HCT116 (cell line): ENCODE results near the gene PSAP. TPM values are rescaled to one million over a fixed set of nuclear protein-coding genes. Genes with fewer than 3 reads are reported as not detected.

Experiments
- ATAC-seq: fragments of 200-7000 bp; cut with Tn5 transposase; 2 replicates; pipeline ENCODE4 v1.9.1; 2020; ENCODE audit warnings: mild to moderate bottlenecking, moderate library complexity
- BruUV-seq: library from RNA; stranded (reverse); fragments of 400-500 nt; replicated peaks from 2 replicates; lab custom pipeline; 2021; lab: Mats Ljungman, UMichigan
- CTCF ChIA-PET: fragments of 300-600 bp; sonication (Branson Sonifier 250); formaldehyde crosslinking; loops from one replicate; lab custom pipeline; 2021; ENCODE audit warnings: antibody characterized with exemption; lab: Charles Lee
- POLR2A ChIA-PET: fragments of 300-600, 350-600 bp; sonication (Branson Sonifier 250); formaldehyde crosslinking; loops from one replicate; lab custom pipeline; 2021; ENCODE audit warnings: antibody characterized with exemption; lab: Charles Lee
- RAD21 ChIA-PET, 2 experiments: fragments of 300-600 bp; sonication (Branson Sonifier 250); formaldehyde crosslinking; loops; one replicate each; lab custom pipeline; 2023; ENCODE audit warnings: low total read pairs in 2 of 2; ENCODE audit not compliant: uncharacterized antibody in 2 of 2, unreplicated experiment in 2 of 2, low non-redundant PET in 1 of 2; lab: Charles Lee
- DNase-seq: peaks from one replicate; pipeline ENCODE4 v3.0.0-alpha.2; 2010; ENCODE audit warnings: low read depth, low spot score
- H2AFZ ChIP-seq: fragments of 200-600 bp; shearing (Covaris generic), sonication (generic); 2 replicates; pipeline ENCODE4 v1.6.1; 2017; ENCODE audit warnings: low read depth, mixed run types, mixed read lengths, antibody characterized with exemption, low read length; ENCODE audit not compliant: poor library complexity, severe bottlenecking
- H3K27ac ChIP-seq: 2 replicates; pipeline ENCODE4 v1.5.1; 2012; ENCODE audit warnings: low read depth, low read length
- H3K27me3 ChIP-seq: fragments of 200-600 bp; sonication (generic); 2 replicates; pipeline ENCODE4 v1.6.1; 2016; ENCODE audit warnings: mixed run types, low read length, mixed read lengths; ENCODE audit not compliant: insufficient read depth
- H3K36me3 ChIP-seq, 2 experiments: fragments of 200-500 bp in 1 of 2; fragments of 200-600 bp in 1 of 2; sonication (Bioruptor generic) in 1 of 2; sonication (generic) in 1 of 2; 2 replicates each; pipeline versions ENCODE4 v1.5.1 to v1.6.1; 2014 to 2016; ENCODE audit warnings: low read length in 2 of 2, inconsistent platforms in 1 of 2, mixed read lengths in 1 of 2, mixed run types in 1 of 2; ENCODE audit not compliant: insufficient read depth in 2 of 2, control insufficient read depth in 1 of 2
- H3K4me1 ChIP-seq, 2 experiments: fragments of 200-600 bp in 1 of 2; sonication (generic) in 1 of 2; 2 replicates each; pipeline versions ENCODE4 v1.5.1 to v1.6.1; 2012 to 2017; ENCODE audit warnings: low read length in 2 of 2, inconsistent platforms in 1 of 2, mild to moderate bottlenecking in 1 of 2, mixed read lengths in 1 of 2, mixed run types in 1 of 2, moderate library complexity in 1 of 2; ENCODE audit not compliant: insufficient read depth in 2 of 2, control insufficient read depth in 1 of 2
- H3K4me2 ChIP-seq: fragments of 200-600 bp; sonication (generic); 2 replicates; pipeline ENCODE4 v1.6.1; 2017; ENCODE audit warnings: mixed run types, low read length, mixed read lengths
- H3K4me3 ChIP-seq, 2 experiments: fragments of 200-600 bp in 1 of 2; sonication (generic) in 1 of 2; replicated peaks in 1 of 2; 2 replicates each; pipeline ENCODE4 v1.5.1; 2011 to 2016; ENCODE audit warnings: low read length in 2 of 2, control low read depth in 1 of 2, low read depth in 1 of 2, mild to moderate bottlenecking in 1 of 2, mixed read lengths in 1 of 2, mixed run types in 1 of 2
- H3K79me2 ChIP-seq: fragments of 200-600 bp; sonication (generic); 2 replicates; pipeline ENCODE4 v1.6.1; 2017; ENCODE audit warnings: mild to moderate bottlenecking, mixed run types, low read length, moderate library complexity, mixed read lengths; ENCODE audit not compliant: insufficient read depth
- H3K9ac ChIP-seq: fragments of 200-600 bp; sonication (generic); 2 replicates; pipeline ENCODE4 v1.6.1; 2016; ENCODE audit warnings: low read length, mixed read lengths
- H3K9me2 ChIP-seq: fragments of 200-600 bp; sonication (generic), shearing (Covaris generic); 2 replicates; pipeline ENCODE4 v1.6.1; 2017; ENCODE audit warnings: mixed run types, mild to moderate bottlenecking, moderate library complexity; ENCODE audit not compliant: insufficient read depth
- H3K9me3 ChIP-seq, 2 experiments: fragments of 200-500 bp in 1 of 2; fragments of 200-600 bp in 1 of 2; sonication (Bioruptor generic) in 1 of 2; sonication (generic) in 1 of 2; 2 replicates each; pipeline ENCODE4 v1.6.1; 2014 to 2017; ENCODE audit warnings: low read length in 2 of 2, mixed read lengths in 2 of 2, inconsistent platforms in 1 of 2, low read depth in 1 of 2, mild to moderate bottlenecking in 1 of 2, mixed run types in 1 of 2, moderate library complexity in 1 of 2; ENCODE audit not compliant: control insufficient read depth in 1 of 2, insufficient read depth in 1 of 2
- H4K20me1 ChIP-seq: fragments of 200-600 bp; sonication (generic), shearing (Covaris generic); 2 replicates; pipeline ENCODE4 v1.6.1; 2017; ENCODE audit warnings: mixed run types, mild to moderate bottlenecking, moderate library complexity; ENCODE audit not compliant: insufficient read depth
- ATF3 ChIP-seq: IDR thresholded peaks from 2 replicates; pipeline ENCODE4 v1.6.1; 2012
- EGR1 ChIP-seq: IDR thresholded peaks from 2 replicates; pipeline ENCODE4 v1.6.1; 2012; ENCODE audit warnings: low read depth
- ELF1 ChIP-seq: IDR thresholded peaks from 2 replicates; pipeline ENCODE4 v1.6.1; 2012; ENCODE audit warnings: low read depth, borderline replicate concordance
- EZH2phosphoT487 ChIP-seq: fragments of 200-600 bp; IDR thresholded peaks from 2 replicates; pipeline ENCODE4 v1.6.1; 2018; ENCODE audit warnings: antibody characterized with exemption, borderline replicate concordance
- FOSL1 ChIP-seq: IDR thresholded peaks from 2 replicates; pipeline ENCODE4 v1.6.1; 2012; ENCODE audit warnings: low read depth
- POLR2A ChIP-seq: IDR thresholded peaks from 2 replicates; pipeline ENCODE4 v1.7.0; 2011; ENCODE audit warnings: borderline replicate concordance; ENCODE audit not compliant: insufficient read depth, insufficient read length; ENCODE audit errors: extremely low read depth
- POLR2AphosphoS5 ChIP-seq: IDR thresholded peaks from 2 replicates; pipeline ENCODE4 v1.6.1; 2011; ENCODE audit warnings: mild to moderate bottlenecking, low read depth, low read length, moderate library complexity
- RAD21 ChIP-seq: IDR thresholded peaks from 2 replicates; pipeline ENCODE4 v1.6.1; 2012; ENCODE audit warnings: low read depth, mild to moderate bottlenecking
- SP1 ChIP-seq: IDR thresholded peaks from 2 replicates; pipeline ENCODE4 v1.6.1; 2012; ENCODE audit warnings: low read depth
- TCF7L2 ChIP-seq: IDR thresholded peaks from 2 replicates; pipeline ENCODE4 v1.7.0; 2011; ENCODE audit warnings: borderline replicate concordance, inconsistent platforms; ENCODE audit not compliant: insufficient read depth, insufficient read length; ENCODE audit errors: extremely low read depth
- YY1 ChIP-seq: IDR thresholded peaks from 2 replicates; pipeline ENCODE4 v1.6.1; 2011; ENCODE audit warnings: low read length, low read depth, moderate library complexity, mild to moderate bottlenecking; ENCODE audit not compliant: insufficient replicate concordance; ENCODE audit errors: extremely low read depth
- ZFX ChIP-seq: fragments of 450-650 bp; IDR thresholded peaks from 2 replicates; pipeline ENCODE4 v1.6.1; 2017
- intact Hi-C: fragments of 100-400 bp; cut with micrococcal nuclease; formaldehyde crosslinking; loops from 2 replicates; pipeline ENCODE4 v1.10.0; 2022
- total RNA-seq: library from RNA; stranded (reverse); gene quantifications from one replicate; pipeline ENCODE4 v1.2.1, GENCODE V29; 2021; ENCODE audit not compliant: unreplicated experiment
- TF ChIP-seq, protein P1 (sequence below): IDR thresholded peaks from 2 replicates; pipeline ENCODE4 v1.6.1; 2012
- TF ChIP-seq, protein P2 (sequence below): IDR thresholded peaks from 2 replicates; pipeline ENCODE4 v1.6.1; 2011; ENCODE audit warnings: mild to moderate bottlenecking, low read length, moderate library complexity; ENCODE audit not compliant: insufficient replicate concordance; ENCODE audit errors: extremely low read depth

The PSAP gene
- total RNA-seq, 1 experiment from 2014 or later, result 444 TPM

DNA sequence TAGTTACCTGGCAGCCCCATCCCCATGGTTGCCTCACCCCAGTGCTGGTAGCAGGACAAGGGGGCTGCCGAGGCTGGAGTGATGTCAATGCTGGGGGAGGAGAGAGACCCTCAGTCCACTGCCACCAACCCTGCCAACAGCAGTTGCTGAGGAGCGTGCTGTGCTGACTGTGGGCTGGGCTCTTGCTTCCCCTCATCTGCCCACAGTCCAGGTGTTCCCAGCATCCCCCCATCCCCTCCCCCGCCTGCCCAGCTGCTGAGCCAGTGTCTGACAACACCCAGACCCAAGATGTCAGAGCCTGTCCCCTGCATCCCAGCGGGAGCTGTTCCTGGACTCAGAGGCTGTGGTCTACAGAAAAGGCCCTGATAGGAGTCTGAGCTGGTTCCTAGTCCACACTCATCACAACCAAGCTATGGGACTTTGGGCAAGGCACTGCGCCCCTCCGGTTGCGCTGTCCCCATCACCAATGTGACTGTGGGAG lies 14.6 kb upstream of the PSAP start:
- H3K79me2 ChIP-seq, result no peaks in the 10 kb centered on the region
- DNase-seq (no peak), ATAC-seq (no peak)
- H3K4me2 ChIP-seq, result no peak overlapping the region
- TF ChIP-seq TCF7L2 (no peak), POLR2A (no peak), EZH2phosphoT487 (no peak), ELF1 (no peak), FOSL1 (no peak), YY1 (no peak), ATF3 (no peak), EGR1 (no peak), ZFX (no peak), SP1 (no peak), POLR2AphosphoS5 (no peak)
- TF ChIP-seq, protein P1, sequence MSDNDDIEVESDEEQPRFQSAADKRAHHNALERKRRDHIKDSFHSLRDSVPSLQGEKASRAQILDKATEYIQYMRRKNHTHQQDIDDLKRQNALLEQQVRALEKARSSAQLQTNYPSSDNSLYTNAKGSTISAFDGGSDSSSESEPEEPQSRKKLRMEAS, result no peak
- BruUV-seq, result no TSS peak
- ChIA-PET RAD21 (no interaction called here), CTCF (no interaction called here), POLR2A (no interaction called here)
- H4K20me1 ChIP-seq, result no peaks in the 10 kb centered on the region
- no peak overlapping the region for H2AFZ ChIP-seq
- H3K9me3 ChIP-seq, result no peaks in the 10 kb centered on the region
- H3K9ac ChIP-seq, result no peak overlapping the region
- intact Hi-C loops, result loop anchor here (10.0 kb wide), 1 partner anchor 459 kb away; no protein-coding TSS in a partner anchor
- H3K27ac ChIP-seq, result no peak overlapping the region
- H3K4me1 ChIP-seq, result peaks cover 37 to 58% of the 10 kb centered on the region in 2 experiments
- H3K9me2 ChIP-seq, result no peaks in the 10 kb centered on the region
- no peak overlapping the region for H3K4me3 ChIP-seq
- H3K36me3 ChIP-seq, result no peaks in the 10 kb centered on the region
- no peaks in the 10 kb centered on the region for H3K27me3 ChIP-seq

GRCh38 chr10:71864911-71865361 lies 13.9 kb upstream of the PSAP start:
- DNase-seq, result no peak
- Histone ChIP-seq H3K9ac (no peak overlapping the region), H3K9me3 (no peaks in the 10 kb centered on the region), H4K20me1 (no peaks in the 10 kb centered on the region), H3K4me2 (peak overlapping the region; percentile 40; the same call in 1 of the 2 replicates), H3K27ac (no peak overlapping the region), H3K9me2 (no peaks in the 10 kb centered on the region), H3K4me3 (no peak overlapping the region), H3K27me3 (no peaks in the 10 kb centered on the region), H3K79me2 (no peaks in the 10 kb centered on the region), H3K4me1 (peaks cover 41 to 64% of the 10 kb centered on the region in 2 experiments), H3K36me3 (no peaks in the 10 kb centered on the region), H2AFZ (no peak overlapping the region)
- ChIA-PET RAD21 (no interaction called here), POLR2A (interaction anchor here (0.9 kb wide), 1 partner anchor 14 kb away, joined by 3 read pairs; the partner anchor contains the start of gene PSAP), CTCF (no interaction called here)
- no peak for TF ChIP-seq ZFX
- TF ChIP-seq FOSL1, result peak; percentile 31; the same call in 1 of the 2 replicates
- no peak for TF ChIP-seq YY1
- TF ChIP-seq, protein P2, sequence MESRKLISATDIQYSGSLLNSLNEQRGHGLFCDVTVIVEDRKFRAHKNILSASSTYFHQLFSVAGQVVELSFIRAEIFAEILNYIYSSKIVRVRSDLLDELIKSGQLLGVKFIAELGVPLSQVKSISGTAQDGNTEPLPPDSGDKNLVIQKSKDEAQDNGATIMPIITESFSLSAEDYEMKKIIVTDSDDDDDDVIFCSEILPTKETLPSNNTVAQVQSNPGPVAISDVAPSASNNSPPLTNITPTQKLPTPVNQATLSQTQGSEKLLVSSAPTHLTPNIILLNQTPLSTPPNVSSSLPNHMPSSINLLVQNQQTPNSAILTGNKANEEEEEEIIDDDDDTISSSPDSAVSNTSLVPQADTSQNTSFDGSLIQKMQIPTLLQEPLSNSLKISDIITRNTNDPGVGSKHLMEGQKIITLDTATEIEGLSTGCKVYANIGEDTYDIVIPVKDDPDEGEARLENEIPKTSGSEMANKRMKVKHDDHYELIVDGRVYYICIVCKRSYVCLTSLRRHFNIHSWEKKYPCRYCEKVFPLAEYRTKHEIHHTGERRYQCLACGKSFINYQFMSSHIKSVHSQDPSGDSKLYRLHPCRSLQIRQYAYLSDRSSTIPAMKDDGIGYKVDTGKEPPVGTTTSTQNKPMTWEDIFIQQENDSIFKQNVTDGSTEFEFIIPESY, result no peak
- no peak for TF ChIP-seq RAD21
- TF ChIP-seq ELF1, result no peak
- BruUV-seq, result no TSS peak
- intact Hi-C loops, result loop anchor here (10.0 kb wide), 1 partner anchor 460 kb away; no protein-coding TSS in a partner anchor
- no peak for ATAC-seq
